Measurements from ENCODE around the gene DLGAP3. TPM values are rescaled to one million over a fixed set of nuclear protein-coding genes. Genes with fewer than 3 reads are reported as not detected.

Gene DLGAP3
- total RNA-seq, 1 experiment from 2014 or later = 7.3 TPM

GRCh38 chr1:34918386-34918976, 11.0 kb downstream of the DLGAP3 start:
- H3K14ac ChIP-seq (ENCODE audit: insufficient read depth, low read length) = no peak overlapping the region
- H2BK12ac ChIP-seq (ENCODE audit: insufficient read length, low read depth, low read length) = no peak overlapping the region
- H3K9me3 ChIP-seq (ENCODE audit: control insufficient read depth, low read depth, low read length) = no peaks in the 10 kb centered on the region
- DNase-seq = no peak
- H3K4me3 Mint-ChIP-seq = peak overlapping the region in 1 of 2 experiments; percentile 11; a peak in 1 of 5 replicates
- no peak overlapping the region for H2AK5ac ChIP-seq (ENCODE audit: insufficient read length, low read length)
- H3K9me3 Mint-ChIP-seq = no peaks in the 10 kb centered on the region
- no peak overlapping the region for H2BK5ac ChIP-seq (ENCODE audit: insufficient read length, low read length)
- no peak overlapping the region for H3K23ac ChIP-seq (ENCODE audit: insufficient read length, low read depth, low read length)
- H3K9ac ChIP-seq (ENCODE audit: extremely low read depth, insufficient read length, low read length) = no peak overlapping the region
- no peaks in the 10 kb centered on the region for H3K79me1 ChIP-seq (ENCODE audit: insufficient read depth, low read depth, low read length, poor library complexity, severe bottlenecking)
- no peak overlapping the region for H3K27ac ChIP-seq (ENCODE audit: insufficient read length, low read depth, low read length)
- peaks cover 26% of the 10 kb centered on the region for H3K27me3 Mint-ChIP-seq (ENCODE audit: low read depth)
- H3K18ac ChIP-seq (ENCODE audit: insufficient read length, low read depth, low read length) = no peak overlapping the region
- no peak overlapping the region for H3K56ac ChIP-seq (ENCODE audit: insufficient read length, low read depth, low read length)
- no peak overlapping the region for H2BK120ac ChIP-seq (ENCODE audit: low read depth, low read length, poor library complexity, severe bottlenecking)
- no peak for TF ChIP-seq CTCF (conservative IDR thresholded peaks at IDR 0.05)
- no peak overlapping the region for H4K5ac ChIP-seq (ENCODE audit: insufficient read length, low read depth, low read length)
- no peaks in the 10 kb centered on the region for H3K27me3 ChIP-seq (ENCODE audit: insufficient read depth, low read length)
- H3K4me1 ChIP-seq (ENCODE audit: insufficient read depth, low read length) = peaks cover 2% of the 10 kb centered on the region; the same call in 1 of the 2 replicates
- no peaks in the 10 kb centered on the region for H4K20me1 ChIP-seq (ENCODE audit: control insufficient read depth, insufficient read depth, insufficient read length)
- no peak overlapping the region for H4K91ac ChIP-seq (ENCODE audit: insufficient read length, low read depth, low read length)
- no peaks in the 10 kb centered on the region for H3K79me2 ChIP-seq (ENCODE audit: insufficient read depth, low read length)
- no CpG with 5 or more reads among the region's 11 CpGs for WGBS (ENCODE audit: extremely low coverage, insufficient read length, low lambda C conversion rate)
- H4K8ac ChIP-seq (replicated peaks; ENCODE audit: insufficient read length, low read depth, low read length) = no peak overlapping the region
- H2BK15ac ChIP-seq (ENCODE audit: low read depth, low read length) = no peak overlapping the region
- no peak overlapping the region for H2BK20ac ChIP-seq (ENCODE audit: low read depth, low read length, poor library complexity, severe bottlenecking)
- peaks cover 27 to 46% of the 10 kb centered on the region in 2 experiments for H3K4me1 Mint-ChIP-seq
- no peaks in the 10 kb centered on the region for H3K23me2 ChIP-seq (ENCODE audit: insufficient read length, low read depth, low read length, poor library complexity, severe bottlenecking)
- no peak overlapping the region for H3K4me2 ChIP-seq (ENCODE audit: insufficient read depth, insufficient read length, low read length)
- H3T11ph ChIP-seq (ENCODE audit: low read length) = no peak overlapping the region
- H3K36me3 Mint-ChIP-seq (ENCODE audit: insufficient read depth in 1 of 3, low read depth in 3 of 3) = no peaks in the 10 kb centered on the region
- no peak overlapping the region for H3K4ac ChIP-seq (ENCODE audit: low read depth, low read length)
- no peak overlapping the region for H3K27ac Mint-ChIP-seq
- H2AFZ ChIP-seq (ENCODE audit: low read length) = no peak overlapping the region
